Measurements from ENCODE around the gene TRPM5.

- TF ChIP-seq CTCF (IDR thresholded peaks at IDR 0.05) = no peak
- no peak for TF ChIP-seq POLR2A (IDR thresholded peaks at IDR 0.05)
- no peak for TF ChIP-seq POLR2AphosphoS5 (IDR thresholded peaks at IDR 0.05)
Observed at GRCh38 chr11:2431395-2431794, 12.9 kb downstream of the TRPM5 start.

Data from prostate gland (tissue), 2 donors.